ENCODE data around the gene PGBD5.
"Not testable (repeated sequence)": the region's sequence is repeated elsewhere in the genome, so short reads cannot be mapped to it uniquely, and the experiment has no call there.

PGBD5 gene

DNA sequence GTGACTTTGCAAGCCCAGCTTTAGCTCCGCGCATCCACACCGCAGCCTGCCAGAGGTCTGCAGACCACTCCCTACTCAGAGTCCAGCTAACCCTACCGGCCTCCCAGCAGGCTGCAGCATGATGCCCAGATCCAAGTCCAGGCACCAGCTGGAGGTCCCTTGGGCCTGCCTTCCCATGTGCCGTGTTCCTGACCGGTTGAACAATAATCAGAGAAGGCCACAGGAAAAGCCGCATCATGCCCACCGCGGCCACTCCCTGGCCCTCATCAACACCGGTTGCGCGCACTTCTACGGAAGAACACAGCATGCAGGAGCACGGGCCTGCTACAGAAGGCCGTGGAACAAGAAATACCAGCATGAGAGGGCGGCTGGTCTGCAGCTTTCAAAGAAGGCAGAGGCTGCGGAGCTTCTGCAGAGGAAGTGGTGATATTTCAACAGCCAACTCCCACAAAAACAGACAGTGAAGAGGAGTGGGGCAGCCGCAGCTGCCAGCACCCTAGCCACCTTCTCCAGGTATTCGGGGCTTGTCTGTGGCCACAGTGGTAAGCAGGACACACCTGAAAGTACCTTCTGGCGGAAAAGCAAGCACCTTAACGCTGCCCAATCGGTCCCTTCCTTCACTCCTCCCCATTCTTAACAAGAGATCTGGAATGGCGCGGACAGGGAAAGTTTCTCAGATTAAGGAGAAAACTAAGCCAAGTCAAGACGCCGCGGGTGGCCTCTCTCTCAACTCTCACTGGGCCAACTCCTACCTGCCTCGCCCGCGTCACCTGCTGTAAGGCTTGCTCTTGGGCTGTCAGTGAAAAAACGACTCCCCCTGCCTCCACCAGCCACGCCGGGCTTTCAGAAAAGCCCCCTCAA is 1.5 kb downstream of the PGBD5 start:
- no peak for DNase-seq

DNA sequence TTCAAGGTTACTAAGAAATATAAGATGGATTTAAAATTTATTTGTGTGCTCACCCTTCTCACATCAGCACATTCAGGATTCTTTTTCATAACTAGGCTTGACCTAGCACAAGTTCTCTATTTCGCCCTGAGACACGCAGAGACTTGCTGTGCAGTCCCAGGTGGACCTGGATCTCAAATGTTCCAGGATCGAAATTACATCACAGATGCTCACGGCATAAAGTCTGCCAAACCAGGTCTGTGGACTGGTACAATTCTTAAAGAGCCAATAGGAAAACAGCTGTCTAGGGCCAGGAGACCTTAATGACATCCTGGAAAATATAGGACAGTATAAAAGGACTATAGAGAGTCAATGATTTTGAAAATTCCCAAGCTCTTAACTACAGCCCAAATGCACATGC is 2.2 kb downstream of the PGBD5 start:
- no peak for DNase-seq

DNA sequence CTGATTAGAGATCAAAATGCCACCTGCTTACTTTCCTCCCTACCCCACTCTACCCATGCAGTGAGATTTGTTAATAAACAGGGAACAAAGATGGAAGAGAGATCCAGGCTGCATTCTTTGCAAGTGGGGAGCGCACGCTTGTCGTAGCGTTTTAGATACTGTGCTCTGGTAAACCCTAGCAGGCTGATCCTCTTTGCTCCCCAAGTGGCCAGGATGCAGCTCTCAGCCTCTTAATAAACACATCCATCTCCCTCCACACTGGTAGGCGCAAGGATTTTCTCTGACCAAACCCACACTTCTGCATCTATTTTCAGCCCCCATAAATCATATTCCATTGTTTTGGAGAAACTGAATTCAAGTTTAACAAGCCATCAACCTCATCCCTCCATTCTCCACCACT is 2.9 kb downstream of the PGBD5 start:
- DNase-seq: no peak

GRCh38 chr1:230422221-230422981 is 3.7 kb downstream of the PGBD5 start:
- no peak for DNase-seq

- no peak for DNase-seq
Observed at GRCh38 chr1:230421481-230421880, 4.7 kb downstream of the PGBD5 start.

- not testable (repeated sequence) for DNase-seq
Observed at GRCh38 chr1:230420372-230420771, 5.8 kb downstream of the PGBD5 start.

- no peak for DNase-seq
Observed at GRCh38 chr1:230416430-230416829, 9.7 kb downstream of the PGBD5 start.

GRCh38 chr1:230415405-230416132 is 10.6 kb downstream of the PGBD5 start:
- DNase-seq: no peak

- DNase-seq: no peak
Observed at GRCh38 chr1:230414694-230415093, 11.4 kb downstream of the PGBD5 start.

- DNase-seq: no peak
Observed at GRCh38 chr1:230414102-230414501, 12.0 kb downstream of the PGBD5 start.

DNA sequence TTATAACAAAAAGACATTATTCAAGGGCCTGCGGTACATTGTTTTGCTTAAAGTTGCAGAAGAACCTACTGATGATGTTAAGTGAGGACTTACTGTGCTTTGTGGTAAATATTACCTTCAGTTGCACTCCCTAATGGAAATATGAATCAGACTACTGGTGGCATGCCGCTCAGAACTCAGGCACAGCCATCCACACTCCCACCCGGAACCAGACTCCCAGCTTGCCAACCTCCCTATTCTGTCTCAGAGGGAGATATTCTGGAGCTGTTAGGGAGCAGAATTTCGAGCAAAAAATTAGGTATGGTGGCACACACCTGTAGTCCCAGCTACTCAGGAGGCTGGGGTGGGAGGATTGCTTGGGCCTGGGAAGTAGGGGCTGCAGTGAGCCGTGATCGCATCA is 13.1 kb downstream of the PGBD5 start:
- DNase-seq: no peak

DNA sequence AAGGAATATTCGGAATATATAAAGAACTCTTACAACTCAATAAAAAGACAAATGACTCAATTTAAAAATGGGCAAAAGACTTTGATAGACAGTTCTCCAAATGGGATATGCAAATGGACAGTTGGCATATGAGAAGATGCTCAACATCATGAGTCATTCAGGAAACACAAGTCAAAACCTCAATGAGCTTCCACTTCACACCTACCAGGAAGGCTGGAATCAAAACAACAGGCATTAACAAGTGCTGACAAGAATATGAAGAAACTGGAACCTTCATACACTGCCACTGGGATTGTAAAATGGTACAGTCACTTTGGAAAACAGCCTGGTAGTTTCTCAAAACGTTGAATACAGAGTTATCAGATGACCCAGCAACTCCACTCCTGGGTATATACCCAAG is 17.2 kb downstream of the PGBD5 start:
- DNase-seq: no peak

DNA sequence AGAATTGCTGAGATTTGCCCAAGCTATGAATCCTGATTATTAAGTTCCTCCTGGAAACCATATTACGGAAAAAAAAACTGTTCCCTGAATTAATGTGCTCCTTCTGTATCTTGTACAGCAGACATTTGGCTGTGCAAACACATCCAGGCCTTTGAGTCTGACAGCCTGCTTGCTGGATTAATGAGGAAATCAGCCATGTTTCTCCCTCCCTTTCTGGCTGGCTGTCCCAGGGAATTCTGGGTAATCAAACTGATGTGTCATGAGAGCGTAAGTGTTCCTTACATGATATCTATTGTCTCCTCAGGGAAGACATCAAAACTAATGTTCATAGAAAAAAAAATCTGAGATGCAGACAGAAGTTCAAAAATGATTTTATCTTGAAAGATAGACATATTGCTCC is 18.8 kb downstream of the PGBD5 start:
- DNase-seq: no peak

DNA sequence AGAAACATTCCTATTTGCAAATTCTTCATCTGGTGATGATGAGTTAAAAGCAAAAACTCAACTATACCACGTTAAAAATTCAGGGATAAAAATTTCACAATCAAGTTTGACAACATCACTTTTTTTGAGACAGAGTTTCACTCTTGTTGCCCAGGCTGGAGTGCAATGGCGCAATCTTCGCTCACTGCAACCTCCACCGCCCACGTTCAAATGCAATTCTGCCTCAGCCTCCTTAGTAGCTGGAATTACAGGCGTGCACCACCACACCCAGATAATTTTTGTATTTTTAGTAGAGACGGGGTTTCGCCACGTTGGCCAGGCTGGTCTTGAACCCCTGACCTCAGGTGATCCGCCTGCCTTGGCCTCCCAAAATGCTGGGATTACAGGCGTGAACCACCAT is 19.4 kb downstream of the PGBD5 start:
- not testable (repeated sequence) for DNase-seq

- no peak for DNase-seq
Observed at GRCh38 chr1:230403442-230403841, 22.7 kb downstream of the PGBD5 start.

- no peak for DNase-seq
Observed at GRCh38 chr1:230401763-230402294, 24.3 kb downstream of the PGBD5 start.

GRCh38 chr1:230401101-230401500 is 25.0 kb downstream of the PGBD5 start:
- DNase-seq: no peak

GRCh38 chr1:230400007-230400344 is 26.2 kb downstream of the PGBD5 start:
- no peak for DNase-seq

DNA sequence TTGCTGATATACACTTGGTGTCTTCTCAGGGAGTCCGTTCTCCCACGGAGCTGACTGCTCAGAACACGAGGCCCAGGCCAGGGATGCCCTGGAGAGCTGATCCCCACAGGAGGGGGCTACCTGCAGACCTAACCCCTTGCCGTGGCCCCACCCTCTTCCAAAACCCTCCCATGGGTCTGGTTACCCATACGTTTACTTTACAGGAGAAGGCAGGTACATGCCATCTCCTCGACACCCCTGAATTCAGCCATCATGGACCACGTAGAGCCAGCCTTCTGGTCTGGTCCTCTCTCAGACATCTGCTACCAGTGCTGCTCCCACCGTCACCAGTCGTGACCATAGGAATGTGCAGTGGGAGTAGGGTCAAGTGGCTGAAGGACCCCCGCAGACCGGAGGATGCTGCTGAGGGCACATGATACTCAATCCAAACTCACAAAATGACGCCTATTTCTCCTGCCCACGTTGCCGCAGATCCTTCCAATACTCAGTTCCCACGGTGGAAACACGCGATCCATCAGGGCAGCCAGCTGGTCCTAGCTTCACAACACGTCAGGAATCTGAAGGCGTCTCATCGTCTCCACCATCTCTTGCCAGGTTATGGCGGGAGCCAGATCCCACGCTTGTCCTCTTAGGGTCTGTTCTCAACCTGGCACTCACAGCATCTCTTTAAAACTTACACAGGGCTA is 26.7 kb downstream of the PGBD5 start:
- DNase-seq: no peak

- DNase-seq: no peak
Observed at GRCh38 chr1:230398856-230399255, 27.3 kb downstream of the PGBD5 start.

DNA sequence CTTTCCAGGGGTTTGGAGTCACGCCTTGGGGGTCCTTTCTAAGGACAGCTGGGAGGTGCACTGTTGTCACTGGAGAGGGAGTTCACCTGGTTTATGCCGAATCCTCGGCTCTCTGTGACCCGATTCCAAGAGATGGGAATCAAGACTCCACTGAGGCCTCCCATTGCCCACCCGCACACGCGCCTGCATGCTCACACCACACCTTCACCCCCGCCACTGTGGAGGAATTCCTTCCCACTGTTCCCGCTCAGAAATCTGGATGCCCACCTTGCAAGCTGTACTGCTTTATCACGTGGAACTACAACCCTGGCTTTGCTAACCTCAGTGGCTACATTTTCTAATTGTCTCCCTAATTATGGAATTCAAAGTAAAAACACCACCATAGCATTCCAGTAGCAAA is 29.2 kb downstream of the PGBD5 start:
- no peak for DNase-seq

DNA sequence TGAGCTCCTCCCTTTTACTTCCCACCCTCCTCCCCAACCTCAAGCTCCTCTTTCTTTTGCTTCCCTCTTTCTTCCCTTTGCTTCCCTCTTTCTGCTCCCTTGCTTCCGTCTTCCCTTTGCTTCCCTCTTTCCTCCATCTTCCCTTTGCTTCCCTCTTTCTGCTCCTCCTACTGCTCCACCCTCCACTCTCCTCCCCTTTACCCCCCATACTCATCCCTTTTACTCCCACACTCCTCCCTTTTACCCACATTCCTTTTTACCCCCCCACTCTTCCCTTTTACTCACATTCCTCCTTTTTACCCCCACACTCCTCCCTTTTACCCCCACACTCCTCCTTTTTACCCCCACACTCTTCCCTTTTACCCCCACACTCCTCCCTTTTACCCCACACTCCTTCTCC is 30.2 kb downstream of the PGBD5 start:
- no peak for DNase-seq

GRCh38 chr1:230394741-230395140 is 31.4 kb downstream of the PGBD5 start:
- DNase-seq: no peak

Measured in stimulated activated naive CD4-positive, alpha-beta T cell treated with Interleukin-2 at 50 U/mL for 16 hours (primary cell).